NCI-H345 treated with DMSO at 0.1 percent for 48 hours (cell line): ENCODE measurements around the gene PRKCH.
"Not testable (repeated sequence)": the region's sequence is repeated elsewhere in the genome, so short reads cannot be mapped to it uniquely, and the experiment has no call there.

Experiments used
- DNase-seq: peaks from one replicate; lab custom pipeline; 2025; ENCODE audit not compliant: unreplicated experiment; lab: John Stamatoyannopoulos, UW

Gene PRKCH

GRCh38 chr14:61526405-61527312 is 205.3 kb downstream of the PRKCH start:
- DNase-seq = no peak

- no peak for DNase-seq
Measured at GRCh38 chr14:61527325-61528100, 206.1 kb downstream of the PRKCH start.

GRCh38 chr14:61528591-61529021 is 207.2 kb downstream of the PRKCH start:
- no peak for DNase-seq

- DNase-seq = not testable (repeated sequence)
Measured at GRCh38 chr14:61529360-61529759, 208.0 kb downstream of the PRKCH start.

GRCh38 chr14:61530296-61530695 is 208.9 kb downstream of the PRKCH start:
- no peak for DNase-seq

- no peak for DNase-seq
Measured at GRCh38 chr14:61530896-61531295, 209.5 kb downstream of the PRKCH start.

GRCh38 chr14:61531465-61532122 is 210.2 kb downstream of the PRKCH start:
- DNase-seq = no peak

GRCh38 chr14:61532123-61532505 is 210.7 kb downstream of the PRKCH start:
- DNase-seq = no peak

- DNase-seq = no peak
Measured at GRCh38 chr14:61532763-61533162, 211.4 kb downstream of the PRKCH start.

GRCh38 chr14:61533513-61534255 is 212.3 kb downstream of the PRKCH start:
- no peak for DNase-seq

GRCh38 chr14:61535032-61535431 is 213.7 kb downstream of the PRKCH start:
- DNase-seq = no peak

GRCh38 chr14:61535458-61535857 is 214.1 kb downstream of the PRKCH start:
- DNase-seq = no peak

GRCh38 chr14:61536661-61537562 is 215.5 kb downstream of the PRKCH start:
- no peak for DNase-seq

- peak; percentile 48 for DNase-seq
Measured at GRCh38 chr14:61537563-61538463, 216.4 kb downstream of the PRKCH start.

GRCh38 chr14:61538464-61539022 is 217.2 kb downstream of the PRKCH start:
- DNase-seq = no peak

GRCh38 chr14:61539631-61540030 is 218.3 kb downstream of the PRKCH start:
- no peak for DNase-seq

- DNase-seq = no peak
Measured at GRCh38 chr14:61540931-61541330, 219.6 kb downstream of the PRKCH start.
